GM12874 (cell line): Measurements from ENCODE around the gene TH.

Source experiments
- TF ChIP-seq, protein P1 (sequence below): IDR thresholded peaks from 2 replicates; pipeline ENCODE4 v1.5.1; 2011; ENCODE audit warnings: low read depth, mild to moderate bottlenecking, control low read depth, low read length, moderate library complexity; ENCODE audit not compliant: insufficient read depth

Gene TH

GRCh38 chr11:2143477-2143798 lies 28.2 kb downstream of the TH start:
- TF ChIP-seq, protein P1, sequence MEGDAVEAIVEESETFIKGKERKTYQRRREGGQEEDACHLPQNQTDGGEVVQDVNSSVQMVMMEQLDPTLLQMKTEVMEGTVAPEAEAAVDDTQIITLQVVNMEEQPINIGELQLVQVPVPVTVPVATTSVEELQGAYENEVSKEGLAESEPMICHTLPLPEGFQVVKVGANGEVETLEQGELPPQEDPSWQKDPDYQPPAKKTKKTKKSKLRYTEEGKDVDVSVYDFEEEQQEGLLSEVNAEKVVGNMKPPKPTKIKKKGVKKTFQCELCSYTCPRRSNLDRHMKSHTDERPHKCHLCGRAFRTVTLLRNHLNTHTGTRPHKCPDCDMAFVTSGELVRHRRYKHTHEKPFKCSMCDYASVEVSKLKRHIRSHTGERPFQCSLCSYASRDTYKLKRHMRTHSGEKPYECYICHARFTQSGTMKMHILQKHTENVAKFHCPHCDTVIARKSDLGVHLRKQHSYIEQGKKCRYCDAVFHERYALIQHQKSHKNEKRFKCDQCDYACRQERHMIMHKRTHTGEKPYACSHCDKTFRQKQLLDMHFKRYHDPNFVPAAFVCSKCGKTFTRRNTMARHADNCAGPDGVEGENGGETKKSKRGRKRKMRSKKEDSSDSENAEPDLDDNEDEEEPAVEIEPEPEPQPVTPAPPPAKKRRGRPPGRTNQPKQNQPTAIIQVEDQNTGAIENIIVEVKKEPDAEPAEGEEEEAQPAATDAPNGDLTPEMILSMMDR = no peak

DNA sequence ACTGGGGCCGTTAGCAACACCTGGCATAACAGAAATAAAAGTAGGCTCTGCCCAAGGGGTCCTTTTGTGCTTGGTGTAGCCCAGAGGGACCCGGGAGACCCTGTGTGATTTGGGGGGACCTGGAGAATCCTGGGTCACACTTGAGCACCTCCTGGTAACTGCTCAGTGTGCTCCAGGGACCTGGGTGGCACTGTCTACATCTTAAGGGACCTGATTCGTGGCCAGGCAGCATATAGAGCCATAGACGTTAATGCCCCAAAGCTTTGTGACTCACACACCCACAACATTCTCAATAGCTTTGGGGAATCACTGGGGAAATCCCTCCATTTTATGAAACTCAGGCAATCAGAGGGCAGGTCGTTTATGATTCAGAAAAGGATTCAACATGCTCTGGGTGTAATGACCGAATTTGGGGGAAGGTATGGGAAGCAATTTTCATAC lies 28.8 kb downstream of the TH start:
- TF ChIP-seq, protein P1 = no peak

DNA sequence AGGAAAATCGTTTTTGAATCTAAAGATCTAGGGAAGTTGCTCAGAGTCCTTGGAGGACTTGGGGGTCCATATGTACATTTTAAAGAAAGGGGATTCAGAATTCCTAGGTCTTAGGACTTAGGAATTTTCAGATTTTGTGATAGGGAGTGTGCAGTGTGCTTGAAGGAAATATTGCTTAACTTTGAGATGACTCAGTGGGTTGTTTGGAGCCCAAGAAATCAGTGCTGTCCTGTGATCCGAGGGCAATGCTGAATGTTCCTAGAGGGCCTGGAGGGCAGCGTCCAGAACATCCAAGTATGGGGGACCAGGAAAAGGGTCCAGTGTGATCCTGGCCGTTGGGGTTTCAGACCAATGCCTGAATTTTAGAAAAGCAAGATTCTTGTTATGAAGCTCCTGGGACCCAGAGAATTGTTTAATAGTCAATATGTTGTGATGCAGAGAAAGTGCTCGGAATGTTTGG lies 29.3 kb downstream of the TH start:
- TF ChIP-seq, protein P1 = no peak

DNA sequence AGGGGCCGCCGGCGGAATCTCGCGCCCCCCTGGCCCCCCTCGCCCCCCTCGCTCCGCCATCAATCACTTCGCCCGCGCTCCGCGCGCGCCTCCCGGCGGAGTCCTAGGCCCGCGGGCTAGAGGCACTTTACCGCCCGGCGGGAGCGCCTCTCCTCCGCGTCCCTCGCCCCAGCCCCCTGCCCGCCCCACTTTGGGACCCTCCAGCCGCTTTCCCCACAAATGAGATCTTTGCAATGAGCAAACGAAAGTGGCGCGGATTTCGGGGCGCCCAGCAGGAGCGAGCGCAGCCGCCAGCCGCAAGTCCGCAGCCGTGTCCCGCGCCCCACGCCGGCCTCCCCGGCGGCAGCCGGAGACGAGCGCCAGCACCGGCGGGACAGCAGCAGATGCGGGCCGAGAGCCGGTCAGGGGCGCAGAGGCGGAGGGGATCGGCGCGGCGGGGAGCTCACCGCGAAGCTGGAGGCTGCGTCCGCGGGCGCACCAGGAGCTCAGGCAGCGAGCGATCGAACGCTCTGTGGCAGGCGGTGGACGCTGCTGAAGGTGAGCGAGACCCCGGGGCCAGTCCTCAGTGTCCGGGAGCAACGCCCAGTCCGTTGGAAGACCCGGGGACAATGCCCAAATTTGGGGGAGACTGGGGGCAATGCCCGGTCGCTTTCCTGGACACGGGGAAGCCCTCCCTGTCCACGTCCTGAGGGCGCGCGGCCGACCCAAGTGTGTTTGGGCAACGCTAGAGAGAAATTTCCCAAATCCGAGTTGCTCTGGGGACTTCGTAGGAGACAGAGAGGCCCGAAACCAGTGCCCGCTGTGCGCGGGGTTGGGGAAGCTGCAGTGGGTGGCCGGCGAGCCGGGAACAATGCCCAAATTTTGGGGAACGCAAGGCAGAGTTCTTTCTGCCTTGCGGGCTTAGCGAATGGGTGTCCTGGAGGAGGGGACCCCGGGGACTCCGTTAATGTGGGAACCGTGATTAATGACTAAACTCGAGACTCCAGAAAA lies 30.9 kb downstream of the TH start:
- TF ChIP-seq, protein P1 = no peak

GRCh38 chr11:2139621-2140337 lies 31.8 kb downstream of the TH start:
- TF ChIP-seq, protein P1 = no peak

DNA sequence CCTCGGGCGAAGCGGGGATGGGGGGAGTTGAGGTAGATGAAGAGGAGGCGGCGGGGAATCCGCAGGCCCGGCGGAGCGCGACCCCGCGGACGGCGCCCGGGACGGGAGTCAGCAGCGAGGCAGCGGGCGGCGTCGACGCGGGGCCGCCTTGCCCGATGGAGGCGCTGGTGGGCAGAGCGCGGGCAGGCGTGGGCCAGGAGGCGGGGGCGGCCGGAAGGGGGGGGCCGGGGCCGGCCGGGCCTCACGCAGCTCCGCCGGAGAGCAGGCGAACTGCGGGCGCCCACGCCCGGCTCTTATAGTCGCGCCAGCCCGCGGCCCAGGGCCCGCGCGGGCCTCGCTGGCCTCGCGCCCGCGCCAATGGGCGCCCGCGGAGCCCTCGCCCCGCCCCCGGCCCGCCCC lies 32.5 kb downstream of the TH start, which contains the start of gene IGF2:
Gene IGF2, minus strand, starts transcription at position 267 of the 399 bp plus-strand sequence. CDS start 3,866 bp downstream, outside the sequence.
- TF ChIP-seq, protein P1 = no peak

DNA sequence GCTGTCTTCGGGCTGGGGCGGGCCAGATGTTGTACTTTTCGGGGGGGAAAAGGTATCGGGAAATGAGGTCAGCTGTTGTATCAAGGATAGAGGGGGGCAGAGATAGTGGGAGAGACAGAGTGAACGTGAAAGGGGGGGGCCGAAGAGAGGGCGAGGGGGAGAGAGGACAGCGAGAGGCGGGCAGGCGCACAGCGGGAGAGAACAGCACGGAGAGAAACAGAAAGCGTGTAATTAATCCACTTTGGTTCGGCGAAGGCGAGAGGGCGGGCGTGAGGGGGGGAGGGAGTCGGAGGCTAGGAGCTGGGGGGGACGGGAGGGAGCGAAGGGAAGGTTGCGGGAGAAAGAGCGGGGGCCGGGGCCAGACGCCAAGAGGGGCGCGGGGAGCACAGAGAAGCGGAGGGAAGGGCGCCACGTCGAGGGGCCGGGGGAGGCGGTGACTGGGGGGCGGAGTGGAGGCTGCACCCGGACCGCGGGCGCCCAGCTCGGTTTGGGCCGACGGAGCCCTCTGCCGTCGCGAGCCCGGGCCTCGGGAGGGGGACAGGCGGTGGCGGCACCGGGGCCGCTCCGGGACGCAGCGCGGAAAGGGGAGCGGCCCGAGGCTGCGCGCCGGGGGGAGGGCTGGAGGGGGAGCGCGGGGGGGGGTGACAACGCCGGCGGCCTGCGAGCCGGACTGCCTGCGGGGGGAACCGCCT lies 33.0 kb downstream of the TH start:
- TF ChIP-seq, protein P1 = no peak
